Stimulated activated CD8-positive, alpha-beta memory T cell treated with anti-CD3 and anti-CD28 coated beads, Interleukin-12 subunit alpha, Interleukin-12 subunit beta, amount 100 ng/mL, for 24 hours (primary cell): ENCODE data around the gene SLC20A1.

Experiments
- DNase-seq: peaks from one replicate; pipeline ENCODE4 v3.0.0-alpha.2; 2020; ENCODE audit errors: extremely low read depth

The SLC20A1 gene

GRCh38 chr2:112709703-112710102 lies 64.0 kb downstream of the SLC20A1 start:
- DNase-seq: no peak

GRCh38 chr2:112710956-112711750 lies 65.4 kb downstream of the SLC20A1 start:
- DNase-seq: no peak

GRCh38 chr2:112712465-112712864 lies 66.7 kb downstream of the SLC20A1 start:
- no peak for DNase-seq

- DNase-seq: no peak
Measured at GRCh38 chr2:112712903-112713584, 67.3 kb downstream of the SLC20A1 start.
